KMS-11 (cell line): ENCODE results near the gene DBH.

Experiments used
- H2AFZ ChIP-seq: fragments of 200-600 bp; sonication (generic); 2 replicates; pipeline ENCODE4 v1.6.1; 2016; ENCODE audit warnings: antibody characterized with exemption, mixed run types, low read depth
- H3K27ac ChIP-seq: fragments of 200-600 bp; sonication (generic); 2 replicates; pipeline ENCODE4 v1.6.1; 2016; ENCODE audit warnings: mild to moderate bottlenecking, mixed run types
- H3K27me3 ChIP-seq: fragments of 200-600 bp; sonication (generic); 2 replicates; pipeline ENCODE4 v1.6.1; 2017; ENCODE audit warnings: mild to moderate bottlenecking, low read depth, mixed run types, moderate library complexity; ENCODE audit not compliant: insufficient read depth
- H3K36me3 ChIP-seq: fragments of 200-600 bp; sonication (generic); 2 replicates; pipeline ENCODE4 v1.6.1; 2017; ENCODE audit warnings: mild to moderate bottlenecking, mixed run types; ENCODE audit not compliant: insufficient read depth
- H3K4me1 ChIP-seq: fragments of 200-600 bp; sonication (generic); 2 replicates; pipeline ENCODE4 v1.6.1; 2016; ENCODE audit warnings: mild to moderate bottlenecking, low read depth, mixed run types; ENCODE audit not compliant: poor library complexity, severe bottlenecking
- H3K4me2 ChIP-seq: fragments of 200-600 bp; sonication (generic); 2 replicates; pipeline ENCODE4 v1.7.0; 2016; ENCODE audit warnings: mild to moderate bottlenecking, mixed run types
- H3K4me3 ChIP-seq: fragments of 200-600 bp; sonication (generic); IDR thresholded peaks from 2 replicates; pipeline ENCODE4 v1.6.1; 2017; ENCODE audit warnings: low read depth, low read length, mixed read lengths; ENCODE audit not compliant: insufficient read depth
- H3K79me2 ChIP-seq: fragments of 200-600 bp; sonication (generic); 2 replicates; pipeline ENCODE4 v1.6.1; 2016; ENCODE audit warnings: low read depth, mixed run types; ENCODE audit not compliant: insufficient read depth
- H3K9ac ChIP-seq: fragments of 200-600 bp; sonication (generic); 2 replicates; pipeline ENCODE4 v1.6.1; 2016; ENCODE audit warnings: mild to moderate bottlenecking, mixed run types
- H4K20me1 ChIP-seq: fragments of 200-600 bp; sonication (generic); 2 replicates; pipeline ENCODE4 v1.6.1; 2016; ENCODE audit warnings: mild to moderate bottlenecking, mixed run types; ENCODE audit not compliant: insufficient read depth
- TF ChIP-seq, protein P1 (sequence below): fragments of 200-600 bp; sonication (generic); conservative IDR thresholded peaks from 2 replicates; pipeline ENCODE4 v1.6.1; 2017; ENCODE audit warnings: low read depth, mild to moderate bottlenecking, antibody characterized with exemption, low read length, moderate library complexity, mixed read lengths

DBH gene

DNA sequence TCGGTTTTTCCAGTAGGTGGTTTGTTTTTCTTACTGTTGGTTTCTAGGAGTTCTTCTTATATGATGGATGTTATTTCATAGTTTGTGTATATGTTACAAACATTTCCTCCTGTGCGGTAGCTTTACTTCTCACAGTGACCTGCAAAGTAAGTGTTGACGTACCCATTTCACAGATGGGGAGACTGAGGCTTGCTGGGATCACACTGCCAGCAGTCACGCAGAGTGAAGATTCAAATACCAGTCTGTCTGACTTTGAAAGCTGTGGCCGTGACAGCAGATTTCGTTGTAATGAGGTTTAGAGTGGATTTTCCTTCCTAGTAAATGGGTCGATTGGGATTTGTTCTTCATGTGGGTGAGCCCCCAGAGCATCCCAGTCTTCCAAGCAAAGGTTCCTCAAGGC lies 13.0 kb downstream of the DBH start:
- Histone ChIP-seq H3K9ac (no peak overlapping the region), H3K4me1 (no peaks in the 10 kb centered on the region), H3K4me3 (no peak overlapping the region), H3K4me2 (no peak overlapping the region), H3K79me2 (no peaks in the 10 kb centered on the region), H2AFZ (no peak overlapping the region), H4K20me1 (no peaks in the 10 kb centered on the region), H3K36me3 (no peaks in the 10 kb centered on the region), H3K27ac (no peak overlapping the region), H3K27me3 (peaks cover 78% of the 10 kb centered on the region)
- TF ChIP-seq, protein P1, sequence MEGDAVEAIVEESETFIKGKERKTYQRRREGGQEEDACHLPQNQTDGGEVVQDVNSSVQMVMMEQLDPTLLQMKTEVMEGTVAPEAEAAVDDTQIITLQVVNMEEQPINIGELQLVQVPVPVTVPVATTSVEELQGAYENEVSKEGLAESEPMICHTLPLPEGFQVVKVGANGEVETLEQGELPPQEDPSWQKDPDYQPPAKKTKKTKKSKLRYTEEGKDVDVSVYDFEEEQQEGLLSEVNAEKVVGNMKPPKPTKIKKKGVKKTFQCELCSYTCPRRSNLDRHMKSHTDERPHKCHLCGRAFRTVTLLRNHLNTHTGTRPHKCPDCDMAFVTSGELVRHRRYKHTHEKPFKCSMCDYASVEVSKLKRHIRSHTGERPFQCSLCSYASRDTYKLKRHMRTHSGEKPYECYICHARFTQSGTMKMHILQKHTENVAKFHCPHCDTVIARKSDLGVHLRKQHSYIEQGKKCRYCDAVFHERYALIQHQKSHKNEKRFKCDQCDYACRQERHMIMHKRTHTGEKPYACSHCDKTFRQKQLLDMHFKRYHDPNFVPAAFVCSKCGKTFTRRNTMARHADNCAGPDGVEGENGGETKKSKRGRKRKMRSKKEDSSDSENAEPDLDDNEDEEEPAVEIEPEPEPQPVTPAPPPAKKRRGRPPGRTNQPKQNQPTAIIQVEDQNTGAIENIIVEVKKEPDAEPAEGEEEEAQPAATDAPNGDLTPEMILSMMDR = no peak

DNA sequence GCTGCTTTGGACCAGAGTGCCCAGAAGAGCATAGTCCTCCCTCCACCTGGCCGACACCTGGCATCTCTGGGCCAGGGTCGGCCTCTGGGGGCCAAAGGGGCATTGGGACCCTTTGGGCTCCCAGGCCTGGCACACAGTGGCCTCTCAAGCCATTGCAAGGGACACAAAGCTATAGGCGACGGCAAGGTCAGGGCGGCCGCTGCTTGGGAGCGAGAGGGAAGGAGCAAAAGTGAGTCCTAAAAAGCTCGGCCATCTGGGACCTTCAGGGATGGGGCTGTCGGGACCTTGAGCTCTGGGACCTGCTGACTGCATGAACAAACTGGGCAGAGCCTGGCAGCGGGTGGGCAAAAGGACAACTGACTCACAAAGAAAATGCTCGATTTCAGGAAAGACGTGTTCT lies 13.9 kb downstream of the DBH start:
- no peaks in the 10 kb centered on the region for H3K36me3 ChIP-seq
- no peak overlapping the region for H3K4me2 ChIP-seq
- H3K27me3 ChIP-seq = peaks cover 78% of the 10 kb centered on the region
- no peaks in the 10 kb centered on the region for H3K4me1 ChIP-seq
- no peaks in the 10 kb centered on the region for H4K20me1 ChIP-seq
- H3K4me3 ChIP-seq = no peak overlapping the region
- TF ChIP-seq, protein P1 = no peak
- H3K9ac ChIP-seq = no peak overlapping the region
- no peak overlapping the region for H2AFZ ChIP-seq
- no peaks in the 10 kb centered on the region for H3K79me2 ChIP-seq
- H3K27ac ChIP-seq = no peak overlapping the region

DNA sequence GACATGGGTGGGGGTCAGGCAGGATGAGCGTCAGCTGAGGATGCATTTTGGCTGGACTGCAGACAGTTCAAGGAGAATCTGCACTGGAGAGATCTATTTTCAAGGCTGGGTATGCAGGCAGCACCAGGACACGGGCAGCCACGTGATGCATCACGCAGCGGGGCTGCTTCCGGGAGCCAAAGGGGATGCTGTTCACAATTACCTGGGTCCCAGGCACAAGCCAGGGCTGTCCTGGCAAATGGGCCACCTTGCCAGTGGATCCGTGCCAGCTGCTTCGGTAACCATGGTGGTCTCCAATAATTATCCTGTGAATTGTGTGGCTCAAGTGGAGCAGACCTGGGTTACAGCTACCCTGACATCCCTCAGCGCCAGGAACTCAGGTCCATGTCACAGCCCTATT lies 17.5 kb downstream of the DBH start:
- H3K4me3 ChIP-seq = no peak overlapping the region

DNA sequence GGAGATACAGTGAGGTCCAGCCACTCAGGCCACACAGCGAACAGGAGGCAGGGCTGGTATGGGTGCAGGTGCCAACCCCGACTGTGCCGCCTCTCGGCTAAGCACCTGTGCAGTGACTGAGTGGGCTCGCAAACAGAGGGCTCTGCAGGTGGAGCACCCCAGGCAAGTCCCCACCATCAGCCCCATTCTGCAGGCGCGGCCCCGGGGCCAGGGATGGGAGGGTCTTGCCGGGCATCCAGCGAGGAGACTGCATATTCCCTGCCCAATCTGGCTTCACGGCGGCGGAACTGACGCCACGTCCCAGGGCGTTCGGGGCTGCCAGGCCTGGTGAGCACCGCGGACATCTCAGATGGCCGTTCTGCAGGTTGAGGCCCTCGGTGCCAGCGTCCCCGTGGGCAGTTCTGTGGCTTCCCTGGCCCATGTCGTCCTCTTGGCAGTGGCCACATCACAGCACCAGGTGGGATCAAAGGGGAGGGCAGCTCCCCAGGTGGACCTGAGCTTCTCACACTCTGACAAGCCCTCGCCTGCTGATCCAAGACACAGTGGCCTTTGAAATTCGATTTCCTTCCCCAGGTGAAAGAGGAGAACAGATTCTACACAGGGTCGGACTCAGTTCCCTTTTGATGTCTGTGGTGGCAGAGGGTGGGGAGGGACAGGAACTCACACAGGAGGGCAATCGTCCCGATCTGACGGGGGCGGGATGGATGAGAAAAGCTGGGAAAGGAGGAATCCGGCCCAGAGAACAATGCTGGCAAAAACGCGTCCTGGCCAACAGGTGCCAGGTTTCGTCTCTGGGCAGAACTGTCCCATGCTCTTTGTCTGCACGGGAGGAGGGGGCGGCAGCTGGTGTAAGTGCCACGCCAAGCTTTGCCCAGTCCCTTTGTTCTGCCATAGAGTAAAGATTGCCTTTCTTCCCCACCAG lies 18.8 kb downstream of the DBH start:
- no peak overlapping the region for H2AFZ ChIP-seq
- H3K79me2 ChIP-seq = no peaks in the 10 kb centered on the region
- H3K36me3 ChIP-seq = no peaks in the 10 kb centered on the region
- no peaks in the 10 kb centered on the region for H4K20me1 ChIP-seq
- peaks cover 81% of the 10 kb centered on the region for H3K27me3 ChIP-seq
- no peak overlapping the region for H3K9ac ChIP-seq
- H3K4me1 ChIP-seq = no peaks in the 10 kb centered on the region
- no peak overlapping the region for H3K4me2 ChIP-seq
- TF ChIP-seq, protein P1 = no peak
- no peak overlapping the region for H3K27ac ChIP-seq
- no peak overlapping the region for H3K4me3 ChIP-seq

More for the DNA sequence above, 17.5 kb downstream of the DBH start:
- Histone ChIP-seq H4K20me1 (no peaks in the 10 kb centered on the region), H3K9ac (no peak overlapping the region), H2AFZ (no peak overlapping the region), H3K36me3 (no peaks in the 10 kb centered on the region), H3K27ac (no peak overlapping the region), H3K79me2 (no peaks in the 10 kb centered on the region), H3K4me2 (no peak overlapping the region), H3K27me3 (peaks cover 81% of the 10 kb centered on the region), H3K4me1 (no peaks in the 10 kb centered on the region)
- TF ChIP-seq, protein P1 = no peak
